Panc1 (cell line): ENCODE data around the gene MAGI3. TPM values are rescaled to one million over a fixed set of nuclear protein-coding genes. Genes with fewer than 3 reads are reported as not detected.

Source experiments
- ATAC-seq: fragments of 200-7000 bp; cut with Tn5 transposase; 2 replicates; pipeline ENCODE4 v1.9.1; 2020; ENCODE audit warnings: mild to moderate bottlenecking, moderate library complexity
- BruUV-seq: library from RNA; stranded (reverse); fragments of 400-500 nt; replicated peaks from 2 replicates; lab custom pipeline; 2021; lab: Mats Ljungman, UMichigan
- CTCF ChIA-PET: fragments of 300-600 bp; sonication (Branson Sonifier 250); formaldehyde crosslinking; loops from one replicate; lab custom pipeline; 2022; ENCODE audit warnings: antibody characterized with exemption; lab: Charles Lee
- POLR2A ChIA-PET: fragments of 300-600 bp; sonication (Branson Sonifier 250); formaldehyde crosslinking; loops from one replicate; lab custom pipeline; 2022; ENCODE audit warnings: antibody characterized with exemption; lab: Charles Lee
- DNase-seq: peaks from one replicate; pipeline ENCODE4 v3.0.0-alpha.2; 2010; ENCODE audit warnings: low read depth, low spot score
- H3K27ac ChIP-seq: 2 replicates; pipeline ENCODE4 v1.5.1; 2011; ENCODE audit warnings: mild to moderate bottlenecking, low read length, inconsistent platforms
- H3K27me3 ChIP-seq: fragments of 200-500 bp; sonication (Bioruptor generic); 2 replicates; pipeline ENCODE4 v1.6.0; 2014; ENCODE audit warnings: low read length, inconsistent platforms; ENCODE audit not compliant: control insufficient read depth, insufficient read depth
- H3K36me3 ChIP-seq: fragments of 200-500 bp; sonication (Bioruptor generic); 2 replicates; pipeline ENCODE4 v1.5.1; 2014; ENCODE audit warnings: inconsistent platforms, mild to moderate bottlenecking, low read length, moderate library complexity; ENCODE audit not compliant: control insufficient read depth, insufficient read depth
- H3K4me1 ChIP-seq: 2 replicates; pipeline ENCODE4 v1.5.1; 2011; ENCODE audit warnings: inconsistent platforms, mild to moderate bottlenecking, low read length, moderate library complexity; ENCODE audit not compliant: control insufficient read depth, insufficient read depth
- H3K4me3 ChIP-seq, 2 experiments: 2 replicates each; pipeline ENCODE4 v1.5.1; 2011 to 2012; ENCODE audit warnings: low read depth in 2 of 2, low read length in 2 of 2, mild to moderate bottlenecking in 2 of 2, inconsistent platforms in 1 of 2, moderate library complexity in 1 of 2
- H3K9me3 ChIP-seq: fragments of 200-500 bp; sonication (Bioruptor generic); 2 replicates; pipeline ENCODE4 v1.5.1; 2014; ENCODE audit warnings: low read depth, mild to moderate bottlenecking, inconsistent platforms, low read length, moderate library complexity; ENCODE audit not compliant: control insufficient read depth, insufficient read depth
- POLR2AphosphoS5 ChIP-seq: IDR thresholded peaks from 2 replicates; pipeline ENCODE4 v1.6.1; 2012; ENCODE audit warnings: mild to moderate bottlenecking, low read depth, low read length, moderate library complexity
- REST ChIP-seq, 2 experiments: IDR thresholded peaks; 2 replicates each; pipeline ENCODE4 v1.6.1; 2011 to 2012; ENCODE audit warnings: low read depth in 2 of 2, control low read depth in 1 of 2, low read length in 1 of 2, mild to moderate bottlenecking in 1 of 2, moderate library complexity in 1 of 2; ENCODE audit not compliant: insufficient read depth in 1 of 2
- SIN3A ChIP-seq: IDR thresholded peaks from 2 replicates; pipeline ENCODE4 v1.6.1; 2012; ENCODE audit warnings: low read depth, mild to moderate bottlenecking, low read length, moderate library complexity, borderline replicate concordance; ENCODE audit not compliant: insufficient read depth
- TCF7L2 ChIP-seq: IDR thresholded peaks from 2 replicates; pipeline ENCODE4 v1.6.1; 2011; ENCODE audit warnings: mild to moderate bottlenecking, low read depth, low read length, inconsistent platforms
- in situ Hi-C: cut with HindIII; loops from 2 replicates; pipeline ENCODE4 v1.10.0; 2016; ENCODE audit warnings: low sequenced_read_pairs, low pct_unique_long_range_greater_than_20kb
- intact Hi-C: fragments of 100-400 bp; cut with micrococcal nuclease; formaldehyde crosslinking; loops from one replicate; pipeline ENCODE4 v1.10.0; 2022; ENCODE audit not compliant: unreplicated experiment
- total RNA-seq: library from RNA; stranded (reverse); gene quantifications from one replicate; pipeline ENCODE4 v1.2.1, GENCODE V29; 2021; ENCODE audit not compliant: unreplicated experiment
- TF ChIP-seq, protein P1 (sequence below): fragments of 450-650 bp; IDR thresholded peaks from 2 replicates; pipeline ENCODE4 v1.5.1; 2017; ENCODE audit warnings: mild to moderate bottlenecking

MAGI3 gene
- total RNA-seq, 1 experiment from 2014 or later: 10.9 TPM

DNA sequence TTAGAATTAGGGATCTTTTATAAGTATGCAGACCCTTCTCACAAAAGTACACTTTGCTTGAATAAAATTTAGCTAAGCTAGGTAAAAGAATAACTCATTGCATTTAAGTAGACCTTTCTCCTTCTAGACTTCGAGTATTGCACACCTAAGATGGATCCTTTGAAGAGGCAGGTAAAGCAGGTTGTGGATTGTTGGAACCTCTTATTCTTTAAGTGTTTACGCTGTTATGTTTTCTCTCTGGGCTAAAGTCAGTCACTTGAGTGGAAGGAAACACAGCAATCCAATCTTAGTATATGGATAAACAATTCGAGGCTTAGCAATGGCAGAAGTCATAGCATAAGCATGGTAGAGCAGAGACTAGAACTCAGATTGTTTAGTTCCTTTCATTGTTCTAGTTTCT lies 11.4 kb downstream of the MAGI3 start:
- in situ Hi-C loops (no loop called here), intact Hi-C loops (no loop called here)
- ChIA-PET CTCF (no interaction called here), POLR2A (no interaction called here)
- peaks cover 10% of the 10 kb centered on the region for H3K4me1 ChIP-seq
- BruUV-seq: no TSS peak
- DNase-seq (no peak), ATAC-seq (no peak)
- no peak overlapping the region for H3K27ac ChIP-seq
- TF ChIP-seq, protein P1, sequence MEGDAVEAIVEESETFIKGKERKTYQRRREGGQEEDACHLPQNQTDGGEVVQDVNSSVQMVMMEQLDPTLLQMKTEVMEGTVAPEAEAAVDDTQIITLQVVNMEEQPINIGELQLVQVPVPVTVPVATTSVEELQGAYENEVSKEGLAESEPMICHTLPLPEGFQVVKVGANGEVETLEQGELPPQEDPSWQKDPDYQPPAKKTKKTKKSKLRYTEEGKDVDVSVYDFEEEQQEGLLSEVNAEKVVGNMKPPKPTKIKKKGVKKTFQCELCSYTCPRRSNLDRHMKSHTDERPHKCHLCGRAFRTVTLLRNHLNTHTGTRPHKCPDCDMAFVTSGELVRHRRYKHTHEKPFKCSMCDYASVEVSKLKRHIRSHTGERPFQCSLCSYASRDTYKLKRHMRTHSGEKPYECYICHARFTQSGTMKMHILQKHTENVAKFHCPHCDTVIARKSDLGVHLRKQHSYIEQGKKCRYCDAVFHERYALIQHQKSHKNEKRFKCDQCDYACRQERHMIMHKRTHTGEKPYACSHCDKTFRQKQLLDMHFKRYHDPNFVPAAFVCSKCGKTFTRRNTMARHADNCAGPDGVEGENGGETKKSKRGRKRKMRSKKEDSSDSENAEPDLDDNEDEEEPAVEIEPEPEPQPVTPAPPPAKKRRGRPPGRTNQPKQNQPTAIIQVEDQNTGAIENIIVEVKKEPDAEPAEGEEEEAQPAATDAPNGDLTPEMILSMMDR: no peak
- H3K27me3 ChIP-seq: no peaks in the 10 kb centered on the region
- H3K36me3 ChIP-seq: no peaks in the 10 kb centered on the region
- no peak overlapping the region for H3K4me3 ChIP-seq
- no peaks in the 10 kb centered on the region for H3K9me3 ChIP-seq

- no peak for TF ChIP-seq REST (IDR thresholded peaks at IDR 0.05; ENCODE audit: insufficient read depth in 1 of 2, low read depth in 2 of 2, low read length in 1 of 2)
- TF ChIP-seq POLR2AphosphoS5: no peak
- TF ChIP-seq, protein P1: no peak
- TF ChIP-seq TCF7L2: no peak
- Histone ChIP-seq H3K27ac (no peak overlapping the region), H3K9me3 (no peaks in the 10 kb centered on the region), H3K4me3 (no peak overlapping the region), H3K36me3 (no peaks in the 10 kb centered on the region), H3K27me3 (no peaks in the 10 kb centered on the region), H3K4me1 (peaks cover 4% of the 10 kb centered on the region; the same call in 1 of the 2 replicates)
- intact Hi-C loops: no loop called here
- ChIA-PET POLR2A (no interaction called here), CTCF (no interaction called here)
- in situ Hi-C loops: no loop called here
- BruUV-seq: no TSS peak
- DNase-seq (no peak), ATAC-seq (0 out of 2 replicates have a peak, but pooled peaks have one; percentile 34)
Observed at GRCh38 chr1:113403065-113403464, 12.8 kb downstream of the MAGI3 start.

- TF ChIP-seq, protein P1: no peak
- TF ChIP-seq POLR2AphosphoS5: no peak
- no peak for TF ChIP-seq TCF7L2
- no peak for TF ChIP-seq REST (IDR thresholded peaks at IDR 0.05; ENCODE audit: insufficient read depth in 1 of 2, low read depth in 2 of 2, low read length in 1 of 2)
- TF ChIP-seq SIN3A: no peak
- Histone ChIP-seq H3K36me3 (no peaks in the 10 kb centered on the region), H3K27ac (no peak overlapping the region), H3K27me3 (no peaks in the 10 kb centered on the region), H3K9me3 (no peaks in the 10 kb centered on the region), H3K4me1 (peaks cover 4% of the 10 kb centered on the region; the same call in 1 of the 2 replicates), H3K4me3 (no peak overlapping the region)
- ATAC-seq (no peak), DNase-seq (no peak)
- BruUV-seq: no TSS peak
- intact Hi-C loops: no loop called here
- ChIA-PET POLR2A (no interaction called here), CTCF (no interaction called here)
- in situ Hi-C loops: no loop called here
Observed at GRCh38 chr1:113405573-113405972, 15.3 kb downstream of the MAGI3 start.
